ENCODE measurements around the gene HOXA7. TPM values are rescaled to one million over a fixed set of nuclear protein-coding genes. Genes with fewer than 3 reads are reported as not detected.

HOXA7 gene
- total and polyA plus RNA-seq, 2 experiments from 2014 or later = 0.24 TPM; not detected in 1

DNA sequence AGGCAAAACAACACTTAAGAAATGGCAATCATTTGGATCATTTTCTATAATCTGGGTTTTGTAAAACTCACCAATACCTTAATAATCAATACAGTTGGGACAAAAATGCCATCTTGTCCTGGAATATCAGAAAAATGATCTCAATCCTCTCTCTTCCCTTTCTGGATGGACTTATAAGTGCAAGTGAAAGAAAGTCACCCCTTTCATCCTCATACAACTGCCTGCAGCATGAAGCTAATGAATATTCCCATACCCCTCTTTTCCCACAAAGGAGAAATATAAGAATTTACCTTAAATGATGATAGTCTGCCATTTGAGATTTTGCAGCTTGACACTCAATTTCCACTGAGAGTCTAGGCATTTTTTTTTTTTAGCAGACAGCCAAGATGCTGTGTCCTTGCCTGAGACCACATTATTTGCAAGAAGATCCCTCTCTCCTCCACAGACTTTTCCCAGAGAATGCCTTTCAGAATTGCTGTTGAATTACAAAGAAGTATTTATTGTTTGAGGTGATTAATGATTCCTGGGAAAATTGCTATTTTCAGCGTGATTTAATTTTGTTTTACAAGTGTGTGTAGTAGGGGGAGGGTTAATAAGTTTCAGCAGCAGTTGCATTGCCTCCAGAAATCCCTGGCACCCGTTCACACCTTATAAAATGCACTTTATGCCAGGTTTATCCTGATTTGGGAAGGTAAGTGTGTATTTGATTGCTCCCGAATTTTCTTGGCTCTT lies 29.7 kb downstream of the HOXA7 start:
- Mint-ChIP-seq H3K4me3 (no peak overlapping the region), H3K27ac (no peak overlapping the region), H3K4me1 (peaks cover 16% of the 10 kb centered on the region), H3K9me3 (peaks cover 6% of the 10 kb centered on the region; the same call in 1 of the 3 replicates), H3K27me3 (ENCODE audit: insufficient read depth, low read depth, poor library complexity) (peaks cover 96% of the 10 kb centered on the region), H3K36me3 (ENCODE audit: low read depth) (no peaks in the 10 kb centered on the region)
- Histone ChIP-seq H3K27ac (ENCODE audit: low read depth) (no peak overlapping the region), H3K9me2 (ENCODE audit: insufficient read depth) (no peaks in the 10 kb centered on the region), H3F3A (replicated peaks; ENCODE audit: low read depth) (peaks cover 57% of the 10 kb centered on the region), H3K27me3 (ENCODE audit: insufficient read depth) (peaks cover 100% of the 10 kb centered on the region), H3K4me3 (no peak overlapping the region), H2AFZ (no peak overlapping the region), H3K4me1 (ENCODE audit: insufficient read depth) (peaks cover 22% of the 10 kb centered on the region; the same call in 1 of the 2 replicates), H3K36me3 (ENCODE audit: insufficient read depth) (no peaks in the 10 kb centered on the region), H3K4me2 (no peak overlapping the region), H4K20me1 (replicated peaks; ENCODE audit: insufficient read depth) (peaks cover 59% of the 10 kb centered on the region), H3K79me2 (replicated peaks; ENCODE audit: insufficient read depth) (no peaks in the 10 kb centered on the region)
- DNase-seq (ENCODE audit: low spot score) (no peak), ATAC-seq (no peak)
- TF ChIP-seq CTCF (conservative IDR thresholded peaks at IDR 0.05; ENCODE audit: low read depth in 2 of 2) (no peak), EZH2 (IDR thresholded peaks at IDR 0.05; ENCODE audit: low read depth, unreplicated experiment) (peak; percentile 46)

DNA sequence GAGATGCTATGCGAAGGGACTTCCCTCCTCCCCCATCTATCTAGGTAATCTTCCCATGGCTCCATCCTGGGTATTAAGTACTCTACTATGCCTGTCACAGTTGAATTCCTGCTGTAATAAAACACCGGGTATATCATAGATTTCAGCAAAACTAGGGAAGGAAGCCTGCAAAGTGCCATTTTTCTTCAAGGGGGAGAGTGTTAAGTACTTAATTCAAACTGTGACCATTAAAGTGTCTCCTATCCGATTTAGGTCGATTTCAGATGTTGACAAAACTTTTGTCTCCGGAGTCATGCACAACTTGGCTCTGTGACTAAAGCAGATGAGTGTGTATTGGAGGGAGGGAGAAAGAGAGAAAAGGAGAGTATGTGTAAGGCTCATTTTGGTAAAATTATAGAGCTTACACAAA lies 30.5 kb downstream of the HOXA7 start:
- Histone ChIP-seq H3K4me2 (no peak overlapping the region), H3K27me3 (ENCODE audit: insufficient read depth) (peaks cover 100% of the 10 kb centered on the region), H3K27ac (ENCODE audit: low read depth) (no peak overlapping the region), H3K36me3 (ENCODE audit: insufficient read depth) (no peaks in the 10 kb centered on the region), H3K79me2 (replicated peaks; ENCODE audit: insufficient read depth) (no peaks in the 10 kb centered on the region), H3K4me3 (no peak overlapping the region), H3K9me2 (ENCODE audit: insufficient read depth) (no peaks in the 10 kb centered on the region), H3K4me1 (ENCODE audit: insufficient read depth) (peaks cover 14% of the 10 kb centered on the region; the same call in 1 of the 2 replicates), H3F3A (replicated peaks; ENCODE audit: low read depth) (peaks cover 58% of the 10 kb centered on the region), H2AFZ (no peak overlapping the region), H4K20me1 (replicated peaks; ENCODE audit: insufficient read depth) (peaks cover 58% of the 10 kb centered on the region)
- Mint-ChIP-seq H3K27ac (no peak overlapping the region), H3K4me3 (no peak overlapping the region), H3K9me3 (peaks cover 6% of the 10 kb centered on the region; the same call in 1 of the 3 replicates), H3K27me3 (ENCODE audit: insufficient read depth, low read depth, poor library complexity) (peaks cover 96% of the 10 kb centered on the region), H3K4me1 (peaks cover 16% of the 10 kb centered on the region), H3K36me3 (ENCODE audit: low read depth) (no peaks in the 10 kb centered on the region)
- DNase-seq (ENCODE audit: low spot score) (no peak), ATAC-seq (no peak)
- TF ChIP-seq JUNB (IDR thresholded peaks at IDR 0.05; ENCODE audit: unreplicated experiment) (no peak), CREB1 (CRISPR knock-in tag; IDR thresholded peaks at IDR 0.05; ENCODE audit: low read depth) (no peak), ZNF331 (CRISPR knock-in tag; IDR thresholded peaks at IDR 0.05; ENCODE audit: low read depth) (no peak), ZNF114 (CRISPR knock-in tag; IDR thresholded peaks at IDR 0.05) (no peak), POLR2AphosphoS5 (IDR thresholded peaks at IDR 0.05; ENCODE audit: low read depth) (no peak), NANOG (IDR thresholded peaks at IDR 0.05; ENCODE audit: borderline replicate concordance) (no peak), EZH2 (IDR thresholded peaks at IDR 0.05; ENCODE audit: low read depth, unreplicated experiment) (peak; percentile 83)
- TF ChIP-seq, protein P1, sequence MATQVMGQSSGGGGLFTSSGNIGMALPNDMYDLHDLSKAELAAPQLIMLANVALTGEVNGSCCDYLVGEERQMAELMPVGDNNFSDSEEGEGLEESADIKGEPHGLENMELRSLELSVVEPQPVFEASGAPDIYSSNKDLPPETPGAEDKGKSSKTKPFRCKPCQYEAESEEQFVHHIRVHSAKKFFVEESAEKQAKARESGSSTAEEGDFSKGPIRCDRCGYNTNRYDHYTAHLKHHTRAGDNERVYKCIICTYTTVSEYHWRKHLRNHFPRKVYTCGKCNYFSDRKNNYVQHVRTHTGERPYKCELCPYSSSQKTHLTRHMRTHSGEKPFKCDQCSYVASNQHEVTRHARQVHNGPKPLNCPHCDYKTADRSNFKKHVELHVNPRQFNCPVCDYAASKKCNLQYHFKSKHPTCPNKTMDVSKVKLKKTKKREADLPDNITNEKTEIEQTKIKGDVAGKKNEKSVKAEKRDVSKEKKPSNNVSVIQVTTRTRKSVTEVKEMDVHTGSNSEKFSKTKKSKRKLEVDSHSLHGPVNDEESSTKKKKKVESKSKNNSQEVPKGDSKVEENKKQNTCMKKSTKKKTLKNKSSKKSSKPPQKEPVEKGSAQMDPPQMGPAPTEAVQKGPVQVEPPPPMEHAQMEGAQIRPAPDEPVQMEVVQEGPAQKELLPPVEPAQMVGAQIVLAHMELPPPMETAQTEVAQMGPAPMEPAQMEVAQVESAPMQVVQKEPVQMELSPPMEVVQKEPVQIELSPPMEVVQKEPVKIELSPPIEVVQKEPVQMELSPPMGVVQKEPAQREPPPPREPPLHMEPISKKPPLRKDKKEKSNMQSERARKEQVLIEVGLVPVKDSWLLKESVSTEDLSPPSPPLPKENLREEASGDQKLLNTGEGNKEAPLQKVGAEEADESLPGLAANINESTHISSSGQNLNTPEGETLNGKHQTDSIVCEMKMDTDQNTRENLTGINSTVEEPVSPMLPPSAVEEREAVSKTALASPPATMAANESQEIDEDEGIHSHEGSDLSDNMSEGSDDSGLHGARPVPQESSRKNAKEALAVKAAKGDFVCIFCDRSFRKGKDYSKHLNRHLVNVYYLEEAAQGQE (IDR thresholded peaks at IDR 0.05; ENCODE audit: unreplicated experiment) = no peak

All from GM23338 (cell line).